Activated CD4-positive, alpha-beta memory T cell treated with anti-CD3 and anti-CD28 coated beads, Interleukin-2, amount 10 ng/mL, durations not matched to agents 7 days and 5 days (primary cell): ENCODE data around the gene NUDT12. TPM values are rescaled to one million over a fixed set of nuclear protein-coding genes. Genes with fewer than 3 reads are reported as not detected.

Experiments
- CTCF ChIA-PET: fragments of 350-600 bp; sonication (Branson Sonifier 250); formaldehyde crosslinking; loops from one replicate; lab custom pipeline; 2021; ENCODE audit warnings: antibody characterized with exemption, inconsistent platforms; lab: Charles Lee
- POLR2A ChIA-PET: fragments of 350-600 bp; sonication (Branson Sonifier 250); formaldehyde crosslinking; loops from one replicate; lab custom pipeline; 2021; ENCODE audit warnings: antibody characterized with exemption; lab: Charles Lee
- DNase-seq: peaks from one replicate; pipeline ENCODE4 v3.0.0-alpha.2; 2020
- H3K27ac Mint-ChIP-seq: one replicate; pipeline ENCODE4 v1.8.0; 2021; ENCODE audit warnings: mild to moderate bottlenecking, mixed read lengths
- H3K27me3 Mint-ChIP-seq: one replicate; pipeline ENCODE4 v1.8.0; 2021; ENCODE audit warnings: mixed read lengths
- H3K36me3 Mint-ChIP-seq: one replicate; pipeline ENCODE4 v1.8.0; 2021; ENCODE audit warnings: low read depth, mixed read lengths
- H3K4me1 Mint-ChIP-seq: one replicate; pipeline ENCODE4 v1.8.0; 2021; ENCODE audit warnings: mixed read lengths
- H3K4me3 Mint-ChIP-seq: one replicate; pipeline ENCODE4 v1.8.0; 2021; ENCODE audit warnings: mild to moderate bottlenecking, mixed read lengths
- H3K9me3 Mint-ChIP-seq: one replicate; pipeline ENCODE4 v1.8.0; 2021; ENCODE audit warnings: mixed read lengths
- total RNA-seq, 2 experiments: library from RNA; stranded (reverse); gene quantifications; one replicate each; pipeline ENCODE4 v1.2.3, GENCODE V29; 2021

Gene NUDT12
- total RNA-seq, 2 experiments from 2014 or later, result 0.20 to 0.33 TPM

- H3K4me3 Mint-ChIP-seq, result no peak overlapping the region
- H3K9me3 Mint-ChIP-seq, result no peaks in the 10 kb centered on the region
- POLR2A ChIA-PET, result no interaction called here
- H3K36me3 Mint-ChIP-seq, result no peaks in the 10 kb centered on the region
- no peak for DNase-seq
- CTCF ChIA-PET, result no interaction called here
- H3K4me1 Mint-ChIP-seq, result no peaks in the 10 kb centered on the region
- no peak overlapping the region for H3K27ac Mint-ChIP-seq
- no peaks in the 10 kb centered on the region for H3K27me3 Mint-ChIP-seq
These were observed 9.1 kb upstream of the NUDT12 start for GRCh38 chr5:103571730-103572129.

GRCh38 chr5:103569313-103570060 lies 6.9 kb upstream of the NUDT12 start:
- Mint-ChIP-seq H3K27me3 (no peaks in the 10 kb centered on the region), H3K27ac (no peak overlapping the region), H3K9me3 (no peaks in the 10 kb centered on the region), H3K4me3 (no peak overlapping the region), H3K36me3 (no peaks in the 10 kb centered on the region), H3K4me1 (no peaks in the 10 kb centered on the region)
- ChIA-PET CTCF (no interaction called here), POLR2A (no interaction called here)
- DNase-seq, result no peak

- H3K27ac Mint-ChIP-seq, result no peak overlapping the region
- H3K9me3 Mint-ChIP-seq, result no peaks in the 10 kb centered on the region
- CTCF ChIA-PET, result no interaction called here
- H3K36me3 Mint-ChIP-seq, result no peaks in the 10 kb centered on the region
- peaks cover 9% of the 10 kb centered on the region for H3K4me1 Mint-ChIP-seq
- H3K4me3 Mint-ChIP-seq, result no peak overlapping the region
- POLR2A ChIA-PET, result no interaction called here
- DNase-seq, result no peak
- no peaks in the 10 kb centered on the region for H3K27me3 Mint-ChIP-seq
These were observed 3.1 kb upstream of the NUDT12 start for GRCh38 chr5:103565719-103566118.

GRCh38 chr5:103561685-103562452 lies 720 bp downstream of the NUDT12 start:
- DNase-seq, result no peak
- CTCF ChIA-PET, result no interaction called here
- no peaks in the 10 kb centered on the region for H3K9me3 Mint-ChIP-seq
- peak overlapping the region; percentile 68 for H3K4me3 Mint-ChIP-seq
- POLR2A ChIA-PET, result no interaction called here
- H3K36me3 Mint-ChIP-seq, result no peaks in the 10 kb centered on the region
- H3K27me3 Mint-ChIP-seq, result no peaks in the 10 kb centered on the region
- no peak overlapping the region for H3K27ac Mint-ChIP-seq
- H3K4me1 Mint-ChIP-seq, result peaks cover 9% of the 10 kb centered on the region

- peaks cover 9% of the 10 kb centered on the region for H3K4me1 Mint-ChIP-seq
- ChIA-PET CTCF (no interaction called here), POLR2A (no interaction called here)
- no peak overlapping the region for H3K4me3 Mint-ChIP-seq
- no peak for DNase-seq
- no peaks in the 10 kb centered on the region for H3K36me3 Mint-ChIP-seq
- H3K27me3 Mint-ChIP-seq, result no peaks in the 10 kb centered on the region
- no peak overlapping the region for H3K27ac Mint-ChIP-seq
- H3K9me3 Mint-ChIP-seq, result no peaks in the 10 kb centered on the region
These were observed 1.8 kb downstream of the NUDT12 start for GRCh38 chr5:103560826-103561225.

- POLR2A ChIA-PET, result no interaction called here
- Mint-ChIP-seq H3K4me1 (no peaks in the 10 kb centered on the region), H3K4me3 (no peak overlapping the region), H3K36me3 (no peaks in the 10 kb centered on the region), H3K27ac (no peak overlapping the region), H3K9me3 (no peaks in the 10 kb centered on the region), H3K27me3 (no peaks in the 10 kb centered on the region)
- no peak for DNase-seq
- CTCF ChIA-PET, result no interaction called here
These were observed 15.7 kb downstream of the NUDT12 start for GRCh38 chr5:103546858-103547257.

GRCh38 chr5:103542441-103542840 lies 20.1 kb downstream of the NUDT12 start:
- Mint-ChIP-seq H3K27me3 (no peaks in the 10 kb centered on the region), H3K36me3 (no peaks in the 10 kb centered on the region), H3K9me3 (no peaks in the 10 kb centered on the region), H3K27ac (no peak overlapping the region), H3K4me1 (no peaks in the 10 kb centered on the region), H3K4me3 (no peak overlapping the region)
- POLR2A ChIA-PET, result no interaction called here
- CTCF ChIA-PET, result no interaction called here
- DNase-seq, result no peak

- CTCF ChIA-PET, result no interaction called here
- Mint-ChIP-seq H3K36me3 (no peaks in the 10 kb centered on the region), H3K4me3 (no peak overlapping the region), H3K27ac (no peak overlapping the region), H3K27me3 (no peaks in the 10 kb centered on the region), H3K4me1 (no peaks in the 10 kb centered on the region), H3K9me3 (no peaks in the 10 kb centered on the region)
- no peak for DNase-seq
- POLR2A ChIA-PET, result no interaction called here
These were observed 21.0 kb downstream of the NUDT12 start for GRCh38 chr5:103541569-103541968.

GRCh38 chr5:103541114-103541513 lies 21.5 kb downstream of the NUDT12 start:
- no peaks in the 10 kb centered on the region for H3K36me3 Mint-ChIP-seq

GRCh38 chr5:103539376-103540330 lies 22.9 kb downstream of the NUDT12 start:
- H3K9me3 Mint-ChIP-seq, result no peaks in the 10 kb centered on the region
- POLR2A ChIA-PET, result no interaction called here
- no peaks in the 10 kb centered on the region for H3K36me3 Mint-ChIP-seq
- H3K4me3 Mint-ChIP-seq, result no peak overlapping the region
- H3K27ac Mint-ChIP-seq, result no peak overlapping the region
- peaks cover 2% of the 10 kb centered on the region for H3K27me3 Mint-ChIP-seq
- CTCF ChIA-PET, result no interaction called here
- no peaks in the 10 kb centered on the region for H3K4me1 Mint-ChIP-seq
- no peak for DNase-seq

More at GRCh38 chr5:103541114-103541513, 21.5 kb downstream of the NUDT12 start:
- Mint-ChIP-seq H3K27me3 (no peaks in the 10 kb centered on the region), H3K4me1 (no peaks in the 10 kb centered on the region), H3K27ac (no peak overlapping the region), H3K9me3 (no peaks in the 10 kb centered on the region), H3K4me3 (no peak overlapping the region)
- CTCF ChIA-PET, result no interaction called here
- POLR2A ChIA-PET, result no interaction called here
- no peak for DNase-seq

- H3K36me3 Mint-ChIP-seq, result no peaks in the 10 kb centered on the region
- H3K9me3 Mint-ChIP-seq, result no peaks in the 10 kb centered on the region
- H3K4me1 Mint-ChIP-seq, result no peaks in the 10 kb centered on the region
- H3K27ac Mint-ChIP-seq, result no peak overlapping the region
- H3K27me3 Mint-ChIP-seq, result peaks cover 2% of the 10 kb centered on the region
- H3K4me3 Mint-ChIP-seq, result no peak overlapping the region
- DNase-seq, result no peak
- CTCF ChIA-PET, result no interaction called here
- POLR2A ChIA-PET, result no interaction called here
These were observed 30.4 kb downstream of the NUDT12 start for GRCh38 chr5:103532086-103532734.

GRCh38 chr5:103526164-103526915 lies 36.2 kb downstream of the NUDT12 start:
- Mint-ChIP-seq H3K9me3 (no peaks in the 10 kb centered on the region), H3K27ac (no peak overlapping the region), H3K27me3 (peaks cover 1% of the 10 kb centered on the region), H3K4me1 (peaks cover 1% of the 10 kb centered on the region), H3K4me3 (no peak overlapping the region), H3K36me3 (no peaks in the 10 kb centered on the region)
- CTCF ChIA-PET, result no interaction called here
- POLR2A ChIA-PET, result no interaction called here
- no peak for DNase-seq
